GM12878 (cell line): Measurements from ENCODE around the gene UTF1. TPM values are rescaled to one million over a fixed set of nuclear protein-coding genes. Genes with fewer than 3 reads are reported as not detected.
A peak's percentile ranks its signal among the peaks of the same experiment; 100 is the strongest.

ENCODE experiments used
- BACH1 ChIP-seq: fragments of 450-650 bp; IDR thresholded peaks from 2 replicates; pipeline ENCODE4 v1.6.1; 2017; ENCODE audit warnings: mild to moderate bottlenecking, borderline replicate concordance
- BCL11A ChIP-seq: IDR thresholded peaks from 2 replicates; pipeline ENCODE4 v1.6.1; 2011; ENCODE audit warnings: low read depth, low read length
- DPF2 ChIP-seq: fragments of 450-650 bp; IDR thresholded peaks from 2 replicates; pipeline ENCODE4 v1.6.1; 2017; ENCODE audit warnings: mild to moderate bottlenecking
- EED ChIP-seq: sonication (generic); IDR thresholded peaks from 2 replicates; pipeline ENCODE4 v1.6.1; 2016; ENCODE audit warnings: antibody characterized with exemption, low read depth
- EGR1 ChIP-seq, 2 experiments: IDR thresholded peaks; 1 replicate in 1 of 2; 2 replicates in 1 of 2; pipeline ENCODE4 v1.6.1; 2011 to 2012; ENCODE audit warnings: low read depth in 2 of 2, low read length in 2 of 2, borderline replicate concordance in 1 of 2, mild to moderate bottlenecking in 1 of 2, moderate library complexity in 1 of 2
- ESRRA ChIP-seq: IDR thresholded peaks from 2 replicates; pipeline ENCODE4 v1.6.1; 2012; ENCODE audit warnings: mild to moderate bottlenecking, low read length, improper control_type of control experiment
- GABPA ChIP-seq: IDR thresholded peaks from 2 replicates; pipeline ENCODE4 v1.6.1; 2014; ENCODE audit warnings: antibody characterized with exemption, low read depth, mild to moderate bottlenecking, inconsistent platforms
- IKZF1 ChIP-seq: fragments of 450-650 bp; conservative IDR thresholded peaks from 2 replicates; pipeline ENCODE4 v1.6.1; 2017; ENCODE audit warnings: antibody characterized with exemption, mild to moderate bottlenecking
- KLF5 ChIP-seq: fragments of 450-650 bp; IDR thresholded peaks from 2 replicates; pipeline ENCODE4 v1.6.1; 2014; ENCODE audit warnings: mild to moderate bottlenecking; ENCODE audit not compliant: partially characterized antibody
- PAX5 ChIP-seq: IDR thresholded peaks from 2 replicates; pipeline ENCODE4 v1.6.1; 2011; ENCODE audit warnings: low read depth, low read length, borderline replicate concordance
- POLR2A ChIP-seq: IDR thresholded peaks from 2 replicates; pipeline ENCODE4 v1.6.1; 2011; ENCODE audit warnings: low read depth, mild to moderate bottlenecking, low read length
- POLR2AphosphoS5 ChIP-seq: IDR thresholded peaks from 2 replicates; pipeline ENCODE4 v1.6.1; 2011; ENCODE audit warnings: mild to moderate bottlenecking, low read length, inconsistent platforms
- RAD21 ChIP-seq: IDR thresholded peaks from 2 replicates; pipeline ENCODE4 v1.6.1; 2011; ENCODE audit warnings: mild to moderate bottlenecking, low read depth, low read length, moderate library complexity; ENCODE audit not compliant: insufficient read depth
- RB1 ChIP-seq: fragments of 450-650 bp; formaldehyde crosslinking; IDR thresholded peaks from 2 replicates; pipeline ENCODE4 v1.6.1; 2017; ENCODE audit warnings: mild to moderate bottlenecking, borderline replicate concordance
- RBBP5 ChIP-seq: fragments of 200-600 bp; sonication (generic); conservative IDR thresholded peaks from 2 replicates; pipeline ENCODE4 v1.6.1; 2016
- STAT1 ChIP-seq: fragments of 450-650 bp; conservative IDR thresholded peaks from 2 replicates; pipeline ENCODE4 v1.6.1; 2014; ENCODE audit warnings: antibody characterized with exemption, mild to moderate bottlenecking
- STAT3 ChIP-seq: IDR thresholded peaks from 2 replicates; pipeline ENCODE4 v1.6.1; 2011; ENCODE audit warnings: low read depth, low read length, improper control_type of control experiment
- SUPT20H ChIP-seq: IDR thresholded peaks from 2 replicates; pipeline ENCODE4 v1.6.1; 2011; ENCODE audit warnings: low read depth, mild to moderate bottlenecking, low read length, moderate library complexity, borderline replicate concordance; ENCODE audit not compliant: control insufficient read depth
- SUZ12 ChIP-seq: fragments of 200-600 bp; sonication (generic); IDR thresholded peaks from one replicate; pipeline ENCODE4 v1.6.1; 2018; ENCODE audit warnings: antibody characterized with exemption, mild to moderate bottlenecking; ENCODE audit not compliant: unreplicated experiment
- TAF1 ChIP-seq: IDR thresholded peaks from 2 replicates; pipeline ENCODE4 v1.6.1; 2011; ENCODE audit warnings: mild to moderate bottlenecking, low read depth, low read length, borderline replicate concordance
- TCF3 ChIP-seq: IDR thresholded peaks from 2 replicates; pipeline ENCODE4 v1.6.1; 2012; ENCODE audit warnings: low read depth, mild to moderate bottlenecking, low read length, borderline replicate concordance; ENCODE audit not compliant: insufficient read depth
- ZNF217 ChIP-seq: fragments of 450-650 bp; IDR thresholded peaks from 2 replicates; pipeline ENCODE4 v1.6.1; 2017; ENCODE audit warnings: antibody characterized with exemption, mild to moderate bottlenecking
- ZNF384 ChIP-seq: IDR thresholded peaks from 2 replicates; pipeline ENCODE4 v1.6.1; 2012; ENCODE audit warnings: low read depth, mild to moderate bottlenecking, low read length, improper control_type of control experiment, borderline replicate concordance
- polyA plus RNA-seq, 11 experiments: library from polyadenylated mRNA; depleted of rRNA in 4 of 11; unstranded in 6 of 11; stranded (reverse) in 5 of 11; fragments of >200 nt; fragmentation: Nextera tagmentation in 4 of 11; fragmentation: Illumina TruSeq in 1 of 11; extraction: Ambion mirVana in 4 of 11; extraction: Trizol in 1 of 11; gene quantifications; 1 replicate in 1 of 11; 2 replicates in 10 of 11; pipeline versions ENCODE4 v1.2.1 to v1.2.3, GENCODE V29; 2011 to 2016; ENCODE audit warnings: inconsistent platforms in 2 of 11, missing spikeins in 2 of 11, low read depth in 1 of 11
- total RNA-seq, 4 experiments: library from RNA; depleted of rRNA in 3 of 4; stranded (reverse); fragments of >200 nt in 3 of 4; fragmentation: Illumina TruSeq in 1 of 4; extraction: Trizol in 1 of 4; gene quantifications; 2 replicates each; pipeline versions ENCODE4 v1.2.1 to v1.2.3, GENCODE V29; 2013 to 2021
- TF ChIP-seq, protein P1 (sequence below), 3 experiments: IDR thresholded peaks in 2 of 3; conservative IDR thresholded peaks in 1 of 3; 2 replicates each; pipeline ENCODE4 v1.5.1; 2011; ENCODE audit warnings: low read depth in 3 of 3, low read length in 3 of 3, mild to moderate bottlenecking in 3 of 3, control low read depth in 2 of 3, moderate library complexity in 2 of 3, inconsistent platforms in 1 of 3, mixed read lengths in 1 of 3; ENCODE audit not compliant: control insufficient read depth in 2 of 3, insufficient read depth in 1 of 3; ENCODE audit errors: extremely low read depth in 1 of 3
- TF ChIP-seq, protein P2 (sequence below): fragments of 150-350 bp; IDR thresholded peaks from 2 replicates; pipeline ENCODE4 v1.6.1; 2014; ENCODE audit warnings: mild to moderate bottlenecking, low read depth, low read length
- TF ChIP-seq, protein P3 (sequence below): fragments of 450-650 bp; IDR thresholded peaks from 2 replicates; pipeline ENCODE4 v1.6.1; 2014; ENCODE audit warnings: mild to moderate bottlenecking

UTF1 gene
- total and polyA plus RNA-seq, 10 of the 15 experiments (the other 5 are each of a cell fraction or from before 2014, with no cell fraction given) = not detected

DNA sequence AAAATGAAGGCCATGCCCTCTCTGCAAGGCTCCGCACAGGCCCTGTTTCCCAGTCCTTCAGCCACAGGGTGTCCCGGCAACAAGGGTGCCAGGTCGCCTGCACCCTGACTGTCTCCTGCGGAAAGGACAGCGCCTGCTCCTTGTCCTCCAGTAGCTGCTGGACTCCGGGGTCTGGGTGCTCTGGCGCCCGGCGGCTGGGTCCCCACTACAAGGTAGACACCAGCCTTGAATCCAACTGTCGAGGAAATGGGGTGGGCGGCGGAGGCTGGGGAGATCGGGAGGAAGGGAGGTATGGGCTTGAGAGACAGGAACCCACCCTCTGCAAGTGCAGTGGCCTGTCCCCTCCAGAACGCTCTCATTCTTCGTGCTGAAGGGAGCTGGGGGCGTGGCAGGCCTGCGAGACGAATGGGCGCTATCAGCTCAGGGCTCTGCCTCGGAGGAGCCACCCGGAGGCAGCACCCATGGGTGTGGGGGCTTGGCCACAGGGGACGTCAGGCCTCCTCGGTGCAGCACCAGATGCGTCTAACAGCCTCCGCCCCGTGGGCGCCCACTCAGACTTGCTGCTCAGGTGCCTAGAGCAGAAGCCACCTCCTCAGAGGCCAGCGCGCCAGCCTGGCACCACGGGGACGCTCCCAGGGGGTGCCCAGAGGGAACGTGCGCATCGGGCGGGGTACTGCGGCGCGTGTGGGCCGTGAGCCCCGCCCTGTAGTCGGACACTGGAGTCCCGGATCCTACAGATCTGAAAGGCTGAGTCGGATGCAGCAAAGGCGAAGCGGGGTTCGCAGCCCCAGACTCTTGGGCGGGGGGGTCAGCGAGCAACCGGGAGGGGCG, 31.1 kb downstream of the UTF1 start (continued):
- TF ChIP-seq, protein P1, sequence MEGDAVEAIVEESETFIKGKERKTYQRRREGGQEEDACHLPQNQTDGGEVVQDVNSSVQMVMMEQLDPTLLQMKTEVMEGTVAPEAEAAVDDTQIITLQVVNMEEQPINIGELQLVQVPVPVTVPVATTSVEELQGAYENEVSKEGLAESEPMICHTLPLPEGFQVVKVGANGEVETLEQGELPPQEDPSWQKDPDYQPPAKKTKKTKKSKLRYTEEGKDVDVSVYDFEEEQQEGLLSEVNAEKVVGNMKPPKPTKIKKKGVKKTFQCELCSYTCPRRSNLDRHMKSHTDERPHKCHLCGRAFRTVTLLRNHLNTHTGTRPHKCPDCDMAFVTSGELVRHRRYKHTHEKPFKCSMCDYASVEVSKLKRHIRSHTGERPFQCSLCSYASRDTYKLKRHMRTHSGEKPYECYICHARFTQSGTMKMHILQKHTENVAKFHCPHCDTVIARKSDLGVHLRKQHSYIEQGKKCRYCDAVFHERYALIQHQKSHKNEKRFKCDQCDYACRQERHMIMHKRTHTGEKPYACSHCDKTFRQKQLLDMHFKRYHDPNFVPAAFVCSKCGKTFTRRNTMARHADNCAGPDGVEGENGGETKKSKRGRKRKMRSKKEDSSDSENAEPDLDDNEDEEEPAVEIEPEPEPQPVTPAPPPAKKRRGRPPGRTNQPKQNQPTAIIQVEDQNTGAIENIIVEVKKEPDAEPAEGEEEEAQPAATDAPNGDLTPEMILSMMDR (IDR thresholded peaks at IDR 0.05 in 2 of 3, conservative IDR thresholded peaks at IDR 0.05 in 1 of 3; ENCODE audit: control insufficient read depth in 2 of 3, extremely low read depth in 1 of 3, insufficient read depth in 1 of 3, low read depth in 3 of 3, low read length in 3 of 3) = peak in 1 of 3 experiments; percentile 5; a peak in 1 of 6 replicates
- TF ChIP-seq ZNF217 (no peak), SUPT20H (no peak), KLF5 (no peak), PAX5 (no peak), EED (no peak), STAT1 (no peak), GABPA (no peak), ZNF384 (no peak), IKZF1 (peak; percentile 61), TAF1 (no peak), POLR2AphosphoS5 (peak; percentile 62; the same call in 1 of the 2 replicates), RAD21 (no peak), RB1 (0 out of 2 replicates have a peak, but pooled peaks have one; percentile 11), ESRRA (no peak), BACH1 (peak; percentile 11; the same call in 1 of the 2 replicates), RBBP5 (no peak), DPF2 (0 out of 2 replicates have a peak, but pooled peaks have one; percentile 55), TCF3 (no peak), EGR1 (IDR thresholded peaks at IDR 0.05; ENCODE audit: borderline replicate concordance in 1 of 2, low read depth in 2 of 2, low read length in 2 of 2) (peak in 1 of 2 experiments; percentile 13; a peak in 1 of 3 replicates), STAT3 (no peak), POLR2A (peak; percentile 59; the same call in 1 of the 2 replicates), SUZ12 (no peak), BCL11A (no peak)
- TF ChIP-seq, protein P2, sequence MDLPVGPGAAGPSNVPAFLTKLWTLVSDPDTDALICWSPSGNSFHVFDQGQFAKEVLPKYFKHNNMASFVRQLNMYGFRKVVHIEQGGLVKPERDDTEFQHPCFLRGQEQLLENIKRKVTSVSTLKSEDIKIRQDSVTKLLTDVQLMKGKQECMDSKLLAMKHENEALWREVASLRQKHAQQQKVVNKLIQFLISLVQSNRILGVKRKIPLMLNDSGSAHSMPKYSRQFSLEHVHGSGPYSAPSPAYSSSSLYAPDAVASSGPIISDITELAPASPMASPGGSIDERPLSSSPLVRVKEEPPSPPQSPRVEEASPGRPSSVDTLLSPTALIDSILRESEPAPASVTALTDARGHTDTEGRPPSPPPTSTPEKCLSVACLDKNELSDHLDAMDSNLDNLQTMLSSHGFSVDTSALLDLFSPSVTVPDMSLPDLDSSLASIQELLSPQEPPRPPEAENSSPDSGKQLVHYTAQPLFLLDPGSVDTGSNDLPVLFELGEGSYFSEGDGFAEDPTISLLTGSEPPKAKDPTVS = no peak
- TF ChIP-seq, protein P3, sequence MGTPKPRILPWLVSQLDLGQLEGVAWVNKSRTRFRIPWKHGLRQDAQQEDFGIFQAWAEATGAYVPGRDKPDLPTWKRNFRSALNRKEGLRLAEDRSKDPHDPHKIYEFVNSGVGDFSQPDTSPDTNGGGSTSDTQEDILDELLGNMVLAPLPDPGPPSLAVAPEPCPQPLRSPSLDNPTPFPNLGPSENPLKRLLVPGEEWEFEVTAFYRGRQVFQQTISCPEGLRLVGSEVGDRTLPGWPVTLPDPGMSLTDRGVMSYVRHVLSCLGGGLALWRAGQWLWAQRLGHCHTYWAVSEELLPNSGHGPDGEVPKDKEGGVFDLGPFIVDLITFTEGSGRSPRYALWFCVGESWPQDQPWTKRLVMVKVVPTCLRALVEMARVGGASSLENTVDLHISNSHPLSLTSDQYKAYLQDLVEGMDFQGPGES = no peak
